Lower leg skin (tissue), 4 donors: ENCODE results near the gene DHCR7. TPM values are rescaled to one million over a fixed set of nuclear protein-coding genes. Genes with fewer than 3 reads are reported as not detected.

Source experiments
- DNase-seq, 2 donors: peaks; one replicate each; pipeline ENCODE4 v3.0.0-alpha.2; 2019; ENCODE audit warnings: low spot score in 2 of 2
- H3K4me3 ChIP-seq: fragments of 200-600 bp; sonication (generic); 2 replicates; pipeline ENCODE4 v1.5.1; 2017; ENCODE audit warnings: mild to moderate bottlenecking, low read depth; ENCODE audit not compliant: poor library complexity, severe bottlenecking
- CTCF ChIP-seq, 3 donors: fragments of 450-650 bp; IDR thresholded peaks; one replicate each; pipeline ENCODE4 v1.5.1; 2016; ENCODE audit warnings: antibody characterized with exemption in 3 of 3, mild to moderate bottlenecking in 3 of 3, moderate library complexity in 2 of 3
- POLR2A ChIP-seq, 2 donors: fragments of 450-650 bp; IDR thresholded peaks; one replicate each; pipeline ENCODE4 v1.6.1; 2016 to 2017; ENCODE audit warnings: antibody characterized with exemption in 2 of 2, mild to moderate bottlenecking in 1 of 2, moderate library complexity in 1 of 2
- WGBS, 2 donors: methylation state at CpG; one replicate each; pipeline ENCODE4 v1.1.5; 2018; 5-methylcytosine and 5-hydroxymethylcytosine counted together
- intact Hi-C: fragments of 100-400 bp; cut with DNase I; formaldehyde crosslinking; loops from one replicate; pipeline ENCODE4 v1.15.0; 2023; ENCODE audit warnings: low total_unique reads
- total RNA-seq, 4 donors: library from RNA; depleted of rRNA; stranded (reverse); fragments of >200 nt; gene quantifications; one replicate each; pipeline ENCODE4 v1.1.0, GENCODE V29; 2016

DHCR7 gene
- total RNA-seq, 4 donors from 2014 or later: 45.2 to 142 (median 89.0) TPM

GRCh38 chr11:71452199-71453036 lies 4.2 kb upstream of the DHCR7 start:
- WGBS, 2 donors: 2 to 3% methylated on average over 32 to 36 of the region's 40 CpGs
- no peak for DNase-seq
- intact Hi-C loops: loop anchor here (10.0 kb wide), 1 partner anchor 638 kb away; no protein-coding TSS in a partner anchor
- TF ChIP-seq CTCF (IDR thresholded peaks at IDR 0.05) (no peak), POLR2A (IDR thresholded peaks at IDR 0.05) (no peak)
- H3K4me3 ChIP-seq: peak overlapping the region; percentile 46

GRCh38 chr11:71451596-71452198 lies 3.5 kb upstream of the DHCR7 start:
- TF ChIP-seq CTCF (IDR thresholded peaks at IDR 0.05) (no peak), POLR2A (IDR thresholded peaks at IDR 0.05) (no peak)
- DNase-seq: no peak
- 66 to 71% methylated on average over 9 of the region's 9 CpGs for WGBS, 2 donors
- H3K4me3 ChIP-seq: no peak overlapping the region
- intact Hi-C loops: loop anchor here (10.0 kb wide), 1 partner anchor 637 kb away; no protein-coding TSS in a partner anchor

- WGBS, 2 donors: 75 to 79% methylated on average over 3 of the region's 3 CpGs
- DNase-seq: no peak
Measured at GRCh38 chr11:71450939-71451338, 2.7 kb upstream of the DHCR7 start.

GRCh38 chr11:71450507-71450906 lies 2.3 kb upstream of the DHCR7 start:
- H3K4me3 ChIP-seq: no peak overlapping the region
- no peak for DNase-seq
- TF ChIP-seq CTCF (IDR thresholded peaks at IDR 0.05): no peak
- no peak for TF ChIP-seq POLR2A (IDR thresholded peaks at IDR 0.05)
- intact Hi-C loops: loop anchor here (10.0 kb wide), 1 partner anchor 636 kb away; no protein-coding TSS in a partner anchor
- WGBS, 2 donors: 69 to 71% methylated on average over 2 of the region's 2 CpGs

More at GRCh38 chr11:71450939-71451338, 2.7 kb upstream of the DHCR7 start:
- TF ChIP-seq POLR2A (IDR thresholded peaks at IDR 0.05) (no peak), CTCF (IDR thresholded peaks at IDR 0.05) (no peak)
- intact Hi-C loops: loop anchor here (10.0 kb wide), 1 partner anchor 636 kb away; no protein-coding TSS in a partner anchor
- no peak overlapping the region for H3K4me3 ChIP-seq

GRCh38 chr11:71449596-71449995 lies 1.4 kb upstream of the DHCR7 start:
- WGBS, 2 donors: 45 to 50% methylated on average over 6 of the region's 6 CpGs

More at GRCh38 chr11:71449596-71449995, 1.4 kb upstream of the DHCR7 start:
- intact Hi-C loops: no loop called here
- H3K4me3 ChIP-seq: no peak overlapping the region
- no peak for DNase-seq
- TF ChIP-seq CTCF (IDR thresholded peaks at IDR 0.05): no peak
